HG02759 (cell line): ENCODE measurements around the gene MACC1.

Experiments used
- ATAC-seq: cut with Tn5 transposase; IDR thresholded peaks from one replicate; pipeline ENCODE4 v1.9.1; 2021; ENCODE audit warnings: mild to moderate bottlenecking, moderate library complexity; ENCODE audit not compliant: unreplicated experiment

The MACC1 gene

DNA sequence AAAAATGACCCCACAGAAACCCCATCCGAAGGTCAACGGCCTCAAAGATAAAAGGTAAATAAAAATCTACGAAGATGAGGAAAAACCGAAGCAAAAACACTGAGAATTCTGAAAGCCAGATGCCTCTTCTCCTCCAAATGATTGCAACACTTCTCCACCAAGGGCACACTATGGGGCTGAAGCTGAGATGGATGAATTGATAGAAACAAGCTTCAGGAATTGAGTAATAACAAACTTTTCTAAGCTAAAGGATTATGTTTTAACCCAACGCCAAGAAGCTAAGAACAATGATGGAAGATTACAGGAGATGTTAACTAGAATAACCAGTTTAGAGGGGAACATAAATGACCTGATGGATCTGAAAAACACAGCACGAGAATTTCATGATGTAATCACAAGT, 127.8 kb downstream of the MACC1 start:
- ATAC-seq: no peak

DNA sequence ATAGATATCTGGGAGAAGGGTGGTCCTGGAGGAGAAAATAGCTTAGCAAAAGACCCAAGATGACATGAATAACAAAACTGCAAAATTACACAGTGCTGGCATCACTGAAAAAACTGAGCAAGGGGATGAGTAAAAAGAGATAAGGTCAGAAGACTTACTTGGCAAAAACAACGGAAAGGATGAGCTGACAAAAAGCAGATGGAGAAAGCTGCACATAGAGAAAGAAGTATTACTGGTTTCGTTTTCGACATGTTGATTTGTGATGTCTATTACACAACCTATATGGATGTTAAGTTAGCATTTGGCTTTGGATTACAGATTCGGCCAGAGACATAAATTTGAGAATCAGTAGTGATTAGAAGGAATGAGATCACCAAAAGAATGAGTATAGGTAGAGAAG, 132.1 kb downstream of the MACC1 start:
- no peak for ATAC-seq
